IPS-18a (cell line): Measurements from ENCODE around the gene RGS1.

Experiments
- H3K27ac ChIP-seq: one replicate; pipeline ENCODE4 v1.5.1; 2013; ENCODE audit warnings: low read length
- H3K27me3 ChIP-seq: one replicate; pipeline ENCODE4 v1.6.1; 2013; ENCODE audit warnings: mild to moderate bottlenecking, low read length; ENCODE audit not compliant: control insufficient read depth, insufficient read depth
- H3K36me3 ChIP-seq: one replicate; pipeline ENCODE4 v1.6.1; 2013; ENCODE audit warnings: low read depth, low read length; ENCODE audit not compliant: control insufficient read depth
- H3K4me1 ChIP-seq: one replicate; pipeline ENCODE4 v1.6.1; 2013; ENCODE audit warnings: low read depth, low read length; ENCODE audit not compliant: control insufficient read depth
- H3K4me3 ChIP-seq: one replicate; pipeline ENCODE4 v1.5.1; 2013; ENCODE audit warnings: low read length
- H3K9ac ChIP-seq: one replicate; pipeline ENCODE4 v1.6.1; 2013; ENCODE audit warnings: mild to moderate bottlenecking, low read length, moderate library complexity
- H3K9me3 ChIP-seq: one replicate; pipeline ENCODE4 v1.6.1; 2013; ENCODE audit warnings: low read depth, low read length; ENCODE audit not compliant: control insufficient read depth

The RGS1 gene

DNA sequence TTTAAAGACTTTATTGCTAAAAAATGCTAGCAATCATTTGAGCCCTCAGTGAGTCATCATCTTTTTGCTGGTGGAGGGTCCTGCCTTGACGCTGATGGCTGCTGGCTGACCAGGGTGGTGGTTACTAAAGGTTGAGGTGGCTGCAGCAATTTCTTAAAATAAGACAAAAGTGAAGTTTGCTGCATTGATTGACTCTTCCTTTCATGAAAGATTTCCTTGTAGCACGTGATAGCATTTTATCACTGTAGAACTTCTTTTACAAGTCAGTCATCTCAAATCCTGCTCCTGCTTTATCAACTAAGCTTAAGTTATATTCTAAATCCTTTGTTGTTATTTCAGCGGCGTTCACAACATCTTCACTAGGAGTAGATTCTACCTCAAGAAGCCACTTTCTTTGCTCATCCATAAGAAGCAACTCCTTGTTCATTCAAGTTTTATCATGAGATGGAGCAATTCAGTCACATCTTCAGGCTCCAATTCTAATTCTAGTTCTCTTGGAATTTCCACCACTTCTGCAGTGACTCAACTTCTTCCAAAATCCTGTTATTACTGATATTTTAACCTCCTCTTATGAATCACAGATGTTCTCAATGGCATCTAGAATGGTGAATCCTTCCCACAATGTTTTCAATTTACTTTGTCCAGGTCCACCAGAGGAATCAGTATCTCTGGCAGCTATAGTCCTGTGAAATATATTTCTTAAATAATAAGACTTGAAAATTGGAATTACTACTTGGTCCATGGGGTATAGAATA is 17.6 kb upstream of the RGS1 start:
- no peaks in the 10 kb centered on the region for H3K27me3 ChIP-seq
- H3K27ac ChIP-seq = no peak overlapping the region
- peaks cover 5% of the 10 kb centered on the region for H3K4me1 ChIP-seq
- no peak overlapping the region for H3K9ac ChIP-seq
- H3K36me3 ChIP-seq = no peaks in the 10 kb centered on the region
- no peak overlapping the region for H3K4me3 ChIP-seq
- H3K9me3 ChIP-seq = no peaks in the 10 kb centered on the region

- no peaks in the 10 kb centered on the region for H3K9me3 ChIP-seq
- H3K9ac ChIP-seq = no peak overlapping the region
- H3K4me3 ChIP-seq = no peak overlapping the region
- H3K36me3 ChIP-seq = no peaks in the 10 kb centered on the region
- H3K4me1 ChIP-seq = no peaks in the 10 kb centered on the region
- no peaks in the 10 kb centered on the region for H3K27me3 ChIP-seq
- no peak overlapping the region for H3K27ac ChIP-seq
These were observed 16.2 kb upstream of the RGS1 start for GRCh38 chr1:192559115-192560006.

DNA sequence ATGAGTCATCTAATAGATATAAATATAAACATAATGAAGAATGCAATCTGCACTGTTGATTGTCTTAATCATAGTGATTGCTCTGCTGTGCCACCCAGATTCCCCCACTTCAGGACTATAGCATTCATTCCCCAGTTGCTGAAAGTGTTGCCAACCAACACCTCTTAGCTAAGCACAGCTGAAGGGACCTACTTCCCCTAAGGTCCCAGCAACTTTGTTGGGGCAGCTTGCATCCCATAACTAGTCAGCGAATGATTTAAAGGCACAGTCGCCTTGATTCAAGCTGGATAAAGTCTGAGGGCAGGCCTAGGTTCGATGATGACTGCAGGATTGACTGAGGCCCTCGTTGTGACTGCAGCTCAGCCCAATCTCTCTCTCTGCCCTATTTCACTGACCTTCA is 14.3 kb upstream of the RGS1 start:
- Histone ChIP-seq H3K9ac (no peak overlapping the region), H3K4me3 (no peak overlapping the region), H3K27ac (no peak overlapping the region), H3K36me3 (no peaks in the 10 kb centered on the region), H3K9me3 (no peaks in the 10 kb centered on the region), H3K27me3 (no peaks in the 10 kb centered on the region), H3K4me1 (no peaks in the 10 kb centered on the region)

GRCh38 chr1:192563129-192563528 is 12.4 kb upstream of the RGS1 start:
- no peak overlapping the region for H3K27ac ChIP-seq
- H3K4me1 ChIP-seq = no peaks in the 10 kb centered on the region
- H3K36me3 ChIP-seq = no peaks in the 10 kb centered on the region
- no peaks in the 10 kb centered on the region for H3K27me3 ChIP-seq
- no peak overlapping the region for H3K9ac ChIP-seq
- H3K4me3 ChIP-seq = no peak overlapping the region
- no peaks in the 10 kb centered on the region for H3K9me3 ChIP-seq

- Histone ChIP-seq H3K9ac (no peak overlapping the region), H3K36me3 (no peaks in the 10 kb centered on the region), H3K27ac (no peak overlapping the region), H3K27me3 (no peaks in the 10 kb centered on the region), H3K4me1 (no peaks in the 10 kb centered on the region), H3K4me3 (no peak overlapping the region), H3K9me3 (no peaks in the 10 kb centered on the region)
These were observed 11.5 kb upstream of the RGS1 start for GRCh38 chr1:192564099-192564498.

- H3K27ac ChIP-seq = no peak overlapping the region
- H3K36me3 ChIP-seq = no peaks in the 10 kb centered on the region
- H3K9me3 ChIP-seq = no peaks in the 10 kb centered on the region
- no peak overlapping the region for H3K4me3 ChIP-seq
- no peak overlapping the region for H3K9ac ChIP-seq
- no peaks in the 10 kb centered on the region for H3K4me1 ChIP-seq
- H3K27me3 ChIP-seq = no peaks in the 10 kb centered on the region
These were observed 9.6 kb upstream of the RGS1 start for GRCh38 chr1:192565946-192566345.

DNA sequence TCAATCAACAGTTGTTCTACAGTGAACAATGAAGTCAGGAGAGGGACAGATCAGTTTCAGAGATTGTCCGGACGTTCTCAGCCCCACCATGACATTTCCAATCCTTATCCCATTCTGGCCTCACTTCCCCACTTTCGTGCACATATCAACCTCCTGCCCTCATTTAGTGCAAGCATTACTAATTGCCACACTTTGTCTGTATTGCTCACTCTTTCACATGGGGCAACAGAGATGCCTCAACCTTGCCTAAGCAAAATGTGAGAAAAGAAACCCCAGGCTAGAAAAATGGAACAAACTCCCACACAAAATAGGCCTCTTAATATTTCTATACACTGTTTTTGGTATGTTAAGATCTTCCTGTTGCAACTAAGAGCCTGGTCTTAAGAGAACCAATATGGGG is 8.9 kb upstream of the RGS1 start:
- Histone ChIP-seq H3K9me3 (no peaks in the 10 kb centered on the region), H3K36me3 (no peaks in the 10 kb centered on the region), H3K27me3 (no peaks in the 10 kb centered on the region), H3K27ac (no peak overlapping the region), H3K9ac (no peak overlapping the region), H3K4me3 (no peak overlapping the region), H3K4me1 (no peaks in the 10 kb centered on the region)

DNA sequence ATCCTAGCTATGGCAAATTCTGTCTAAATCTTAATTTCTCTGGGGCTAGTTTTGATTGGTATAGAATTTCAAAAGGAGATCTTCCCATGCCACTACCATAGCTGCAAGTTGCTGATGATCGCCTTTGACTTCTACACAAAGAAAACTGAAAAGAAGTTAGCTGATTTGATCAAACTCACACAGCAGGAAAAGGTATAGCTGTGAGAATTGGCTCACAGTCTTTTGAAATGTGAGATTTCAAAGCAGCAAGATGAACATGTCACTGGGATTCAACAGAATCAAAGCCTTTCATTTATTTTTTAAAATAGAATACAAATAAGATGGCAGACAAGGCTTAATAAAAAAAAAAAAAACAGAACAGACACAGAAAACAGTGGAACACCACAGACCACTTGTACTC is 7.5 kb upstream of the RGS1 start:
- no peak overlapping the region for H3K27ac ChIP-seq
- no peaks in the 10 kb centered on the region for H3K9me3 ChIP-seq
- no peaks in the 10 kb centered on the region for H3K4me1 ChIP-seq
- no peaks in the 10 kb centered on the region for H3K36me3 ChIP-seq
- no peak overlapping the region for H3K9ac ChIP-seq
- no peak overlapping the region for H3K4me3 ChIP-seq
- H3K27me3 ChIP-seq = no peaks in the 10 kb centered on the region

GRCh38 chr1:192571668-192572067 is 3.9 kb upstream of the RGS1 start:
- Histone ChIP-seq H3K9me3 (no peaks in the 10 kb centered on the region), H3K9ac (no peak overlapping the region), H3K36me3 (no peaks in the 10 kb centered on the region), H3K27me3 (no peaks in the 10 kb centered on the region), H3K27ac (no peak overlapping the region), H3K4me1 (no peaks in the 10 kb centered on the region), H3K4me3 (no peak overlapping the region)

DNA sequence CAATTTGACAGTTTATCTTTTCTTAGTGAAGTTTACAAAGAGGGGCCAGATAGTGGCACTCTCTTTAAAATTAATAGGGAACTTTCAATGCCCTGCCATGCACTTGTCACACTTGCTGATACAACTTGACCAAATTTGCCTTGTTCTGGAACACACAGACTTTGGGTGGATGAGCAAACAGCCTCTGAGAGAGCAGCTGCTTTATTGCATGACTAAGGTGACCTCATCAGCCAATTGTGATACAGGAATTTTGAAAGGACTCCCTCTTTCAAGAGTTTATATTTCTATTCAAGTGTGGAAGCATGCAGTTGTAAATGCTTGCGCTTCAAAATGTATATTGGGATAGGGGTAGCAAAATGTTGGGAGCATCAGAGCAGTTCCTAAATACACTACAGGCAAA is 2.1 kb upstream of the RGS1 start:
- Histone ChIP-seq H3K4me3 (no peak overlapping the region), H3K27ac (no peak overlapping the region), H3K27me3 (no peaks in the 10 kb centered on the region), H3K9ac (no peak overlapping the region), H3K9me3 (no peaks in the 10 kb centered on the region), H3K4me1 (no peaks in the 10 kb centered on the region), H3K36me3 (no peaks in the 10 kb centered on the region)

GRCh38 chr1:192574073-192574472 is 1.5 kb upstream of the RGS1 start:
- Histone ChIP-seq H3K27me3 (no peaks in the 10 kb centered on the region), H3K9ac (no peak overlapping the region), H3K9me3 (no peaks in the 10 kb centered on the region), H3K4me3 (no peak overlapping the region), H3K36me3 (no peaks in the 10 kb centered on the region), H3K4me1 (no peaks in the 10 kb centered on the region), H3K27ac (no peak overlapping the region)
